Kidney (tissue), 14 donors: ENCODE results near the gene SLC9A5. TPM values are rescaled to one million over a fixed set of nuclear protein-coding genes. Genes with fewer than 3 reads are reported as not detected.

Experiments used
- DNase-seq, 5 donors: peaks; one replicate each; pipeline ENCODE4 v3.0.0-alpha.2; 2013 to 2020
- FAIRE-seq: peaks from 2 replicates; lab custom pipeline; 2012; peaks lifted over from hg19 to GRCh38; lab: Jason Lieb, UNC
- H3K27ac ChIP-seq, 2 donors: one replicate each; pipeline ENCODE4 v1.7.0; 2013; ENCODE audit warnings: low read depth in 2 of 2, low read length in 2 of 2, inconsistent platforms in 1 of 2
- H3K27me3 ChIP-seq: one replicate; pipeline ENCODE4 v1.7.1; 2013; ENCODE audit warnings: low read length, inconsistent platforms; ENCODE audit not compliant: control insufficient read depth, insufficient read depth
- H3K36me3 ChIP-seq, 3 donors: one replicate each; pipeline versions ENCODE4 v1.7.0 to v1.7.1; 2013; ENCODE audit warnings: low read length in 3 of 3, control low read depth in 1 of 3, inconsistent platforms in 1 of 3; ENCODE audit not compliant: insufficient read depth in 3 of 3, control insufficient read depth in 2 of 3
- H3K4me1 ChIP-seq, 3 donors: one replicate each; pipeline versions ENCODE4 v1.7.0 to v1.7.1; 2013; ENCODE audit warnings: low read length in 3 of 3, inconsistent platforms in 1 of 3, low read depth in 1 of 3; ENCODE audit not compliant: control insufficient read depth in 2 of 3, insufficient read depth in 2 of 3
- H3K4me3 ChIP-seq, 3 donors: one replicate each; pipeline versions ENCODE4 v1.7.0 to v1.8.1; 2013; ENCODE audit warnings: low read length in 3 of 3, control low read depth in 1 of 3, inconsistent platforms in 1 of 3
- H3K9ac ChIP-seq, 3 donors: one replicate each; pipeline versions ENCODE4 v1.7.0 to v1.7.1; 2013; ENCODE audit warnings: low read length in 3 of 3, control low read depth in 1 of 3, inconsistent platforms in 1 of 3
- H3K9me3 ChIP-seq, 3 donors: one replicate each; pipeline versions ENCODE4 v1.7.0 to v1.7.1; 2013; ENCODE audit warnings: low read length in 3 of 3, control low read depth in 1 of 3, inconsistent platforms in 1 of 3; ENCODE audit not compliant: control insufficient read depth in 2 of 3, insufficient read depth in 1 of 3
- CTCF ChIP-seq: IDR thresholded peaks from 3 replicates; pipeline ENCODE4 v1.5.1; 2012; ENCODE audit warnings: mild to moderate bottlenecking, moderate library complexity, borderline replicate concordance; ENCODE audit not compliant: insufficient read depth; ENCODE audit errors: extremely low read depth
- intact Hi-C: fragments of 100-400 bp; cut with DNase I; formaldehyde crosslinking; loops from one replicate; pipeline ENCODE4 v1.11.1; 2022
- polyA plus RNA-seq: library from polyadenylated mRNA; stranded (reverse); fragments of 350-450 nt; fragmentation: Illumina TruSeq; extraction: RNeasy Lipid Tissue Mini Kit (QIAGEN cat#74804); gene quantifications from one replicate; pipeline ENCODE4 v1.2.3, GENCODE V29; 2014; ENCODE audit warnings: low read depth, low replicate concordance; ENCODE audit not compliant: insufficient read depth
- total RNA-seq: library from RNA; stranded (reverse); fragmentation: NEBNext Ultra II Directional; extraction: Animal tissue kit (Norgen Biotek cat#: 25700); gene quantifications from one replicate; pipeline ENCODE4 v1.2.1, GENCODE V29; 2021
- donor health status: control.
- donor health status: control.
- donor health status: control.
- donor health status: control.
- donor health status: control.
- donor health status: DM: yes; HTN: yes; CAD: no.
- donor health status: Normal renal cell carcinoma (clear cell type).

Gene SLC9A5
- total and polyA plus RNA-seq, 2 donors from 2014 or later: 0.92 to 1.1 TPM

GRCh38 chr16:67209565-67209964 lies 39.2 kb upstream of the SLC9A5 start:
- Histone ChIP-seq H3K27me3 (no peaks in the 10 kb centered on the region), H3K4me1 (peaks cover 0 to 2% (median 0%) of the 10 kb centered on the region in 3 donors), H3K27ac (no peak overlapping the region), H3K9me3 (no peaks in the 10 kb centered on the region), H3K36me3 (no peaks in the 10 kb centered on the region), H3K4me3 (no peak overlapping the region), H3K9ac (no peak overlapping the region)
- intact Hi-C loops: no loop called here
- DNase-seq (no peak), FAIRE-seq (no peak)
- TF ChIP-seq CTCF: no peak

GRCh38 chr16:67210069-67210937 lies 38.5 kb upstream of the SLC9A5 start:
- Histone ChIP-seq H3K36me3 (no peaks in the 10 kb centered on the region), H3K27ac (no peak overlapping the region), H3K9ac (no peak overlapping the region), H3K9me3 (no peaks in the 10 kb centered on the region), H3K4me3 (no peak overlapping the region), H3K27me3 (no peaks in the 10 kb centered on the region), H3K4me1 (peaks cover 0 to 2% (median 0%) of the 10 kb centered on the region in 3 donors)
- intact Hi-C loops: no loop called here
- no peak for FAIRE-seq
- TF ChIP-seq CTCF: no peak
- no peak for DNase-seq

GRCh38 chr16:67211674-67212073 lies 37.1 kb upstream of the SLC9A5 start:
- Histone ChIP-seq H3K36me3 (no peaks in the 10 kb centered on the region), H3K27me3 (no peaks in the 10 kb centered on the region), H3K27ac (no peak overlapping the region), H3K9ac (no peak overlapping the region), H3K9me3 (no peaks in the 10 kb centered on the region), H3K4me3 (no peak overlapping the region), H3K4me1 (peaks cover 0 to 6% (median 0%) of the 10 kb centered on the region in 3 donors)
- TF ChIP-seq CTCF: no peak
- DNase-seq (no peak), FAIRE-seq (no peak)
- intact Hi-C loops: no loop called here
